ENCODE results near the gene OSM.

- TF ChIP-seq CTCF (IDR thresholded peaks at IDR 0.05) (no peak), POLR2A (IDR thresholded peaks at IDR 0.05) (no peak)
Measured at GRCh38 chr22:30308093-30308492, 41.4 kb upstream of the OSM start.

All from body of pancreas (tissue), 4 donors.